ENCODE data around the gene PKP4. TPM values are rescaled to one million over a fixed set of nuclear protein-coding genes. Genes with fewer than 3 reads are reported as not detected.

Gene PKP4
- total and polyA plus RNA-seq, 2 experiments from 2014 or later: 35.7 to 92.3 TPM

GRCh38 chr2:158500333-158500732 is 43.6 kb downstream of the PKP4 start (continued):
- TF ChIP-seq ZNF462 (CRISPR knock-in tag; IDR thresholded peaks at IDR 0.05) (no peak), REST (IDR thresholded peaks at IDR 0.05; ENCODE audit: unreplicated experiment) (no peak), ZNF114 (CRISPR knock-in tag; IDR thresholded peaks at IDR 0.05) (no peak), EZH2 (IDR thresholded peaks at IDR 0.05; ENCODE audit: low read depth, unreplicated experiment) (no peak), NANOG (IDR thresholded peaks at IDR 0.05; ENCODE audit: borderline replicate concordance) (no peak), POLR2AphosphoS5 (IDR thresholded peaks at IDR 0.05; ENCODE audit: low read depth) (no peak), EZH2phosphoT487 (IDR thresholded peaks at IDR 0.05; ENCODE audit: unreplicated experiment) (no peak), CREB1 (CRISPR knock-in tag; IDR thresholded peaks at IDR 0.05; ENCODE audit: low read depth) (no peak), ZNF331 (CRISPR knock-in tag; IDR thresholded peaks at IDR 0.05; ENCODE audit: low read depth) (no peak), JUNB (IDR thresholded peaks at IDR 0.05; ENCODE audit: unreplicated experiment) (no peak), ETS1 (IDR thresholded peaks at IDR 0.05) (no peak), STAT1 (IDR thresholded peaks at IDR 0.05; ENCODE audit: unreplicated experiment) (no peak)
